Measurements from ENCODE around the gene KPNA6.
"Not testable (repeated sequence)": the region's sequence is repeated elsewhere in the genome, so short reads cannot be mapped to it uniquely, and the experiment has no call there.

Gene KPNA6

DNA sequence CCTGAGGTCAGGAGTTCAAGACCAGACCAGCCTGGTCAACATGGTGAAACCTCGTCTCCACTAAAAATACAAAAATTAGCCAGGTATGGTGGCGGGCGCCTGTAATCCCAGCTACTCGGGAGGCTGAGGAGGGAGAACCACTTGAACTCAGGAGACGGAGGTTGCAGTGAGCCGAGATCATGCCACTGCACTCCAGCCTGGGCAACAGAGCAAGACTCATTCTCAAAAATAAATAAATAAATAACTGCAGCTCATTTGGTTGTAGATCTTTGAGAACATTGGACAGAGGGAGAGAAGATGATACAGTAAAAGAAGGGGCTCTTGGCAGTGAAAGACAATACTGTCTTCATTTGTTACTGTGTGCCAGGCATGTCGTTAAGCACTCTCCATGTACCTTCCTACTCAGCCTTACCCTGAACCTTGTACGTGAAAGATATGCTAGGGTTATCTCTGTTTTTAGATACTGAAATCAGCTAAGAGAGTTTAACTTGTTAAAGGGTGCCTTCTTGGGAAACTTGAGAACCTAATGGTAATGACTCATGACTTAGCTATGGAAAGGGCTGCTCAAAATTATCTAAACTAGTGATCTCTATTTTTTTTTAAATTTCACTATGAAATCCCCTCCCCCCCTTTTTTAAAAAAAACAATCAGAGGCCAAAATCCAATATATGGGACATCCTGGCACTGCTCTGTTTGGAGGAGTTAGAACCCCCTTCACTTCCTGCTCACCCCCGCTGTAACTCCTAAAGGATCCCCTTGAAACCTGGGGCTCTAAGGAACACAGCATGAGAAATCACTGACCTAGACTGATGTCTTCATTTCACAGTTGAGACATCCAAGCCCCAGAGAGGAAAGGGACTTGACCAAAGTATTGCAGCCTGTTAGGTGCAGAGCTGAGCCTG lies 6.8 kb upstream of the KPNA6 start:
- no peak for DNase-seq

DNA sequence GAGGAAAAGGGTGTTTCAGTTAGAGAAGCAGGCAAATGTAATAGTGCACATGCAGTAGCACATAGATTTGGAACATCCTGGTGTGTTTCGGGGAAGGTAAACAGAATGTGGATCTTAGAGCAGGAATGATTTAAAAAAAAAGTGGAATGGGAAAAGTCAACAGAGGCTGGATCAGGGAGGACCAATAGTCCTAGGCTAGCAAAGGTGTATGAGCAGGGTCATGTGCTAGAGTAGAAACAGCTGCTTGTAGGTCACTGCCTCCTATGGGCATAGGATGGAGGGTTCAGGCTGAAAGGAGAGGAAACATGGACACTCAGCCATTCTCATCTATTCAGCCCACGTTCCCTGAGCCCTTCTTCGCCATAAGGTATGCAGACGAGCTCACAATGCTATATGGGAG lies 3.7 kb upstream of the KPNA6 start:
- DNase-seq, result no peak

DNA sequence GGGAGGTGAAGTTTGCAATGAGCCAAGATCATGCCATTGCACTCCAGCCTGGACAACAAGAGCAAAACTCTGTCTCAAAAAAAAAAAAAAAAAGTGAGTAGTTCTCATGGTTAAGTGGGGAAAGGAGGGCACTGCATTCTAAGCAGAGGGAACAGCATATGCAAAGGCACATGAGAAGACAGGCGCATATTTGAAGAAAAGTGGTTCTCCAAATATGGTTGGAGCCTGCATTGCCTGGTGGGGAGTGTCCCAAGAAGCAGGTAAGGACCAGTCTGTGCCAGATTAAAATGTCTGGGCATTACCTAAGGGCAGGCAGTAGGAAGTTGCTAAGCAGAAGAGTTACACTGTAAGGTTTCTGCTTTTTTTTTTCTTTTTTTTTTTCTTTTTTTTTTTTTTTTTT lies 2.5 kb upstream of the KPNA6 start:
- no peak for DNase-seq

DNA sequence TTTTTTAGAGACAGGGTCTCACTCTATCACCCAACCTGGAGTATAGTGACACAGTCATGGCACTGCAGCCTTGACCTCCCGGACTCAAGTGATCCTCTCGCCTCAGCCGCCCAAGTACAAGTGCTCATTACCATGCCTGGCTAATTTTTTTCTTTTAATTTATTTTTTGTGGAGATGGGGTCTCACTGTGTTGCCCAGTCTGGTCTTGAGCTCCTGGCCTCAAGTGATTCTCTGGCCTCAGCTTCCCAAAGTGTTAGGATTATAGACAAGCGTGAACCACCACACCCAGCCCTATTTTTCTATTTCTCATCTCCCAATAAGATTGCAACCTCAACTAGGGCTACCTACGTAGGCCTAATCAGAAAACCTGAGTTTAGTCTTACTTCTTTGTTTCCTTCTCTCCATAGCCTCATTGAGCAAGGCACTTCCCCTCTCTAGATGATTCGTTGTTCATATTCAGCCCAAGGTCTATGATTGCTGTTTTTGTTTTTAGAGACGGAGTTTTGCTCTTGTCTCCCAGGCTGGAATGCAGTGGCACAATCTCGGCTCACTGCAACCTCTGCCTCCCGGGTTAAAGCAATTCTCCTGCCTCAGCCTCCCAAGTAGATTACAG lies 1.1 kb upstream of the KPNA6 start:
- DNase-seq, result no peak

DNA sequence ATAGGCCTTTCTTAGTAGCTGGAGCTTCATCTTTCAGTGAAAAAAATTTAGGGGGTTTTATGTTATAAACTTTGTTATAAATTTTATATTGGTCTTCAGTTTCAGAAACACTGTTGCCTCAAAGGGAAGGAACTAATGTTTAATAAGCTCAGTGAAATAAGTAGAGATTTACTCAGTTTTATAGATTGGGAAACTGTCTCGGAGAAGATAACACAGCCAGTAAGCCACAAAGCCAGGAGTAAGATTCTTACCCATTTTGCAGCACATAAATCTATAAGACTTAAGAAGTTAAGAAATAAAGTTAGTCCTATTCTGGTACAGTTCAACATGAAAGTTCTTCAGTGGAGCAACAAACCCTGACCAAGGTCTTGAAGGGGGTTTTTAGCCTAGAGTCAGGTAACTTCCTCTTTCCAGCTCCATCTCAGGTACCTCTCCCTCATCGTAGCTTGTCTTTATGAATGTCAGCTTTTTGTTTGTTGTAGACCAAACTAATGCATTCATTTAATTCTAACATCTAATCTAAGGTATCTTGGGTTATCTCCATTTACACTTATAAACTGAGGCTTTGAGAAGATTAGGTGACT lies 3.3 kb downstream of the KPNA6 start:
- DNase-seq, result no peak

DNA sequence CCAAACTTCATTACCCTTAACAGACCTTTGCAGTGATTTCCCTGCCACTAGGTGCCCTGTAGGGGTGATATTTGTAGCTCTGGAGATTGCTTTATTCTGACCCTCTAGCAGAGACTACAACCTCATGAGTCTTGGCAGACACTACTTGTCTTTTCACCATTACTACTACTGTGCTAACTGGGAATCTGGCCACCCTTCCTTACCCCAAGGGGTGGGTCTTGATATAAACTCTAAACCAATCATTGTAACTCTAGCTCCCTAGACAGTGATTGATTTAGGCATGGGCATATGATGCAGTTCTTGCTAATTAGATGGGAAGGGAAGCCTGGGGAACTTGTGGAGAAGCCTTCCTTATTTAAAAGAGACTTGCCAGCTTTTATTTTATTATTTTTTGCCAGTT lies 3.9 kb downstream of the KPNA6 start:
- DNase-seq, result no peak

DNA sequence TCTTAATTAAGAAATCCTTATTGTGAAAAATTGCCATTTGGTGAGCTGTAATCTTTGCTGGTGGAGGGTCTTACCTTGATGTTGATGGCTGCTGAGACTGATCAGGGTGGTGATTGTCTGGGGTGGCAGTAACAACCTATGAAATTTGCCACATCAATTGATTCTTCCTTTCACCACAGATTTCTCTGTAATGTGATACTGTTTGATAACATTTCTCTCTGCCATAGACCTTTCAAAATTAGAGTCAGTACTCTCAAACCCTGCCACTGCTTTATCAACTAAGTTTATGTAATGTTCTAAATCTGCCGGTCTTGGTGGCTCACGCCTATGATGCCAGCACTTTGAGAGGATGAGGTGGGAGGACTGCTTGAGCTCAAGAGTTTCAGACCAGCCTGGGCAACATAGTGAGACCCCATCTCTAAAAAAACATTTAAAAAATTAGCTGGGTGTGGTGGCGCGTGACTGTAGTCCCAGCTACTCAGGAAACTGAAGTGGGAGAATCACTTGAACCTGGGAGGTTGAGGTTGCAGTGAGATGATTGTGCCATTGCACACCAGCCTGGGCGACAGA lies 5.0 kb downstream of the KPNA6 start:
- DNase-seq, result no peak

DNA sequence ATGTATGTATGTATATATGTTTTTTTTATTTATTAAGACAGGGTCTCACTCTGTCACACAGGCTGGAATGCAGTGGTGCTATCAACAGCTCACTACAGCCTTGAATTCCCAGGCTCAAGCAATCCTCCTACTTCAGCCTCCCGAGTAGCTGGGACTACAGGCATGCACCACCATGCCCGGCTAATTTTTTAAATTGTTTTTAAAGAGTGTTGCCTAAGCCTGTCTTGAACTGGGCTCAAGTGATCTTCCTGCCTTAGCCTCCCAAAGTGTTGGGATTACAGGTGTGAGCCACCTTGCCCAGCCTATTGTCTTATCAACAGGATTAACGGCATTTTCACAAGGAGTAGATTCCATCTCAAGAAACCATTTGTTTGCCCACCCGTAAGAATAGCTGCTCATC lies 5.6 kb downstream of the KPNA6 start:
- DNase-seq, result not testable (repeated sequence)

DNA sequence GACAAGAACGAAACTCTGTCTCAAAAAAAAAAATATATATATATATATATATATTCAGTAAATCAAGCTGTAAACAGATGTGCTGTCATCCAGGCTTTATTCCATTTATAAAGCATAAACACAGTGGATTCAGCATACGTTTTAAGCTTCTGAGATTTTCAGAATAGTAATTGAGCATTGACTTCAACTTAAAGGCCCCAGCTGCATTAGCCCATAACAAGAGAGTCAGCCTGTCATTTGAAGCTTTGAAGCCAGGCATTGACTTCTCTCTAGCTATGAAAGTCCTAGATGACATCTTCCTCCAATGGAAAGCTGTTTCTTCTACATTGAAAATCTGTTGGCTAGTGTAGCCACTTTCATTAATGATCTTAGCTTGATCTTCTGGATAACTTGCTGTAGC lies 6.6 kb downstream of the KPNA6 start:
- DNase-seq, result no peak

DNA sequence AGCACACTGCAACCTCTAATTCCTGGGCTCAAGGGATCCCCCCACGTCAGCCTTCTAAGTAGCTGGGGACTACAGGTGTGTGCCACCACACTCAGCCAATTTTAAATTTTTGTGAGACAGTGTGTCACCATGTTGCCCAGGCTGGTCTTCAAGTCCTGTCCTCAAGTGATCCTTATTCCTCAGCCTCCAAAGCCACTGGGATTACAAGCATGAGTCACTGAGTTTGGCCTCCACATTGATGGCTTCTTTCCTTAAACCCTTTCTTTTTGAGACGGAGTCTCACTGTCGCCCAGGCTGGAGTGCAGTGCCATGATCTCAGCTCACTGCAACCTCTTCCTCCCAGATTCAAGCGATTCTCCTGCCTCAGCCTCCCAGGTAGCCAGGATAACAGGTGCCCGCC lies 7.6 kb downstream of the KPNA6 start:
- no peak for DNase-seq

DNA sequence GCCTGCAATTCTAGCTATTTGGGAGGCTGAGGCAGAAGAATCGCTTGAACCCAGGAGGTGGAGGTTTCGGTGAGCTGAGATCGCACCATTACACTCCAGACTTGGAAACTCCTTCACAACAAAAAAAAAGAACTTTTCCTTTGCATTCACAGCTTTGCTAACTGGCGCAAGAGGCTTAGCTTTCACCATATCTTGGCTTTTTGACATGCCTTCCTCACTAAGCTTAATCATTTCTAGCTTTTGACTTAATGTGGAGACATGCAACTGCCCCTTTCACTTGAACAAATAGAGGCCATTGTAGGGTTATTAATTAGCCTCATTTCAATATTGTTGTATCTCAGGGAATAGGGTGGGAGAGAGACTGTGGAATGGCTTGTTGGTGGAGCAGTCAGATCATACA lies 8.7 kb downstream of the KPNA6 start:
- DNase-seq, result no peak

DNA sequence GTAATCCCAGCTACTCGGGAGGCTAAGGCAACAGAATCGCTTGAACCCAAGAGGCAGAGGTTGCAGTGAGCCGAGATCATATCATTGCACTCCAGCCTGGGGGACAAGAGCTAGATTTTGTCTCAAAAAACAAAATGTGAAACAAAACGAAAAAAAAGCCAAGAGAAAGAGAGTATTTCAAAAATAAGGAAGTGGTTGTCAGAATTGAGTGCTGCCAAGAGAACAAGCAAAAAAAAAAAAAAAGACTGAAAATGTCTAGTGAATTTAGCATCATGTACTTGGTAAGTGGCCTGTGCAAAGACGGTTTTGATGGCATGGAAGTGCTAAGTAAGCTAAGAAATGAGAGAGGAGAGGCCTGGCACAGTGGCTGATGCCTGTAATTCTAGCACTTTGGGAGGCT lies 14.3 kb downstream of the KPNA6 start:
- DNase-seq, result no peak

DNA sequence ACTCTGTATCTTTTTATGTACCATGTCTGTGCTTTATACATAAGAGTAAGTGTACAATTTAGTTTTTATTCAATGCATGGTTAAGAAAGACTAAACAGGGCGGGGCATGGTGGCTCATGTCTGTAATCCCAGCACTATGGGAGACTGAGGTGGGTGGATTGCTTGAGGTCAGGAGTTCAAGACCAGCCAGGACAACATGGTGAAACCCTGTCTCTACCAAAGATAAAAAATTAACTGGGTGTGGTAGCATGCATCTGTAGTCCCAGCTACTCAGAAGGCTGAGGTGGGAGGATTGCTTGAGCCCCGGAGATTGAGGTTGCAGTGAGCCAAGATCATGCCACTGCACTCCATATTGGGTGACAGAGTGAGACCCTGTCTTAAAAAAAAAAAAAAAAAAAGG lies 15.5 kb downstream of the KPNA6 start:
- not testable (repeated sequence) for DNase-seq

DNA sequence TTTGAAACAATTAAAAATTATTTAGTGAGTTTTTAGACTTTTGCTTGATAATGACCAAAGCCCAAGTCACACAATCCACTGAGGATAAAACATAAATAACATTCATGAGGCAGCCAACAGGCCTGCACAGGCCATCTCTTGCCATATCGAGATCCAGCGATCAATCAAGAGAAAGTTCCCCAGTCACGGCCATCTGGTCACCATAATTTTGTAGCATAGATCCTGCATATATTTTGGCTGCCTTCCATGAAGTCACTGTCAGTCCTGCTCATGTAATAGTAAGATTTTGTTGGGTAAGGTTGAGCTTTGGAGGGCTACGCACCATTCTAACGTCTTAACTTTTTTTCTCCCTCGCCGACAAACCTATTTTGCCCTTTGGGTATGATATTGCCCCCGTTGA lies 17.5 kb downstream of the KPNA6 start:
- no peak for DNase-seq

DNA sequence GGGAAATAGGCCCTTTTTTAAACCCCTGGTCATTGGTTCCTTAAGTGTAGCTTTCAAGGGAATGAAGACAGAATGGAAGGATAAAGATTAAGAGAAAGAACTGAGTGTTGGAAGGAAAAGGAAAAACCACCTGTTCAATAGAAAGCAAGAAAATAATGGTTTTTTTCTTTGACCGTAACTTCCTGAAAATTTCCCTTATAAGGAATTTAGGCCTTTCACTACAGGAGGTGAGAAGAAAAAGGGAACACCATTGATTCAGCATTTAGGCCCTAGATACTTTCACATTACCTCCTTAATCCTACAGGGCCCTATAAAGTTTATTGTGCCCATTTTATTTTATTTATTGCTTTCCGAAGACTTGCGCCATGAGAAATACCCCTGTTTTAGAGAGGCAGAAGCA lies 18.9 kb downstream of the KPNA6 start:
- no peak for DNase-seq

DNA sequence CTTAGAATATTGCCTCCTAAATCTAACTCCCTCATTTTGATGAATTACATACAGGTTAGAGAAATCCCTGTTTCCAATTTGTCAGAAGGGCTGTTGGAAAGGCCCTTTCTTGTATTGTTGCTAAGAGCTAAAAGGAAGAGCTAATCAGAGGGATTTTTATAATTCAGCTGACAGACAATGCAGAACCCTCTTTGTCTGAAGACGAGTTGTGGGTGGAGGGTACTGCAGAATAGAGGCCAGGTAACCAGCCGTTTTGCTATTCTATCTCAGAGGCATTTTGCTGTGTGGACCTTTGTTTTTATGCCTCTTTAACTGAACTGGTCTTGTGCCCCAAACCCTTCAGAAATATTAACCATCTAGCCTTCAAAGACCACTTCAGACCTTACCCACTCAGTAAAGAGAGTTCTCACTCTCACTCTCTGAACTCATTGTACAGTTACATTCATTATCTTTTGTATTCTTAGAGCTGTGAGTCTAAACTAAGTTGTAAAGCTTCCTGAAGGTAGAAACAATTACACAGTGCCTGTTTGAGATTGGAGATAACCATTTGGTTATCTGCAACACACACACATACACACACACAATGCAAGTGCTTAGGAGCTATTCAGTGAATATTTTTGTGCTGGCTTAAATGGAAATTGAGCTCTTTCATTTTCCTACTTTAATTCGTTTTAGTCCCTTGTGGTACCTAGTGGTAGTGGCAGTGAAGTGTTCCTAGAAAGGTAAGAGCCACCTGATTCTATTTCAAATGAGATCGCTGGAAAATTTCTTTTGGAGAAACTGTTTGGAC lies 19.7 kb downstream of the KPNA6 start:
- DNase-seq, result peak; percentile 38

DNA sequence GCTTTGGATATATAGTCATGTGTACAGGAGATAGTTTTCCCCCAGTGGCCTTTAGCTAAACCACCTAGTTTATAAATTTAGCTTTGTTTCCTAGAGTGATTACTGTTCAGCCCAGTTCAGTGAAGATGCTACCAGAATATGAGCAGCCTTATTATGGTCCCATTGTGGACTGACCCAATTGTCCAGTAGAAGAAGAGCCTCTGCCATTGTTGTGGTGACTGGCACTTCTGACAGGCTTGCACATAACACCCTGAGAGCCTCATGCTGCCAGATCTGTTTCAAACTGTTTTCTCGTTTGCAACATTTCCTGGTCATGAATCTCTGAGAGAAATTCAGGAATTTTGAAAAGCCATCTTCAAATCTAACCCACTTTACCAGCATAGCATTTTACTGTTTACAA lies 20.6 kb downstream of the KPNA6 start:
- peak; percentile 49 for DNase-seq

DNA sequence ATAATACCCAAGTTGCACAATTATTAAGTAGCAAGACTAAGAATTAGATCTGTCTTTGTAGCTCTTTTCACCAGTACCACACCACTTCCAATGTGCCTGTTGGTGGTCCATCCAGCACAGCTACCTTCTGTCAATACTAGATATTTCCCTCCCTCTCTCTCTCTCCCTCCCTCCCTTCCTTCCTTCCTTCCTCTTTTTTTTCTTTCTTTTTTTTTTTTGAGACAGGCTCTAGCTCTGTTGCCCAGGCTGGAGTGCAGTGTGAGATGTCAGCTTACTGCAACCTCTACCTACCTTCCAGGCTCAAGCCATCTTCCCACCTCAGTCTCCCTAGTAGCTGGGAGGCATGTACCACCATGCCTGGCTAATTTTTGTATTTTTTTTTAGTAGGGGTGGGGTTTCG lies 21.1 kb downstream of the KPNA6 start:
- DNase-seq, result no peak

DNA sequence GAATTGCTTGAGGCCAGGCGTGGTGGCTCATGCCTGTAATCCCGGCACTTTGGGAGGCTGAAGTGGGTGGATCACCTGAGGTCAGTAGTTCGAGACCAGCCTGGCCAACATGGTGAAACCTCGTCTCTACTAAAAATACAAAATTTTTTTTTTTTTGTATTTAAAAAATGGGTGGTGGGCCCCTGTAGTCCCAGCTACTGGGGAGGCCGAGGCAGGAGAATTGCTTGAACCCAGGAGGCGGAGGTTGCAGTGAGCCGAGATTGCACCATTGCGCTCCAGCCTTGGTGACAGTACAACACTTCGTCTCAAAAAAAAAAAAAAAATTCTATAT lies 26.1 kb downstream of the KPNA6 start:
- DNase-seq, result not testable (repeated sequence)

DNA sequence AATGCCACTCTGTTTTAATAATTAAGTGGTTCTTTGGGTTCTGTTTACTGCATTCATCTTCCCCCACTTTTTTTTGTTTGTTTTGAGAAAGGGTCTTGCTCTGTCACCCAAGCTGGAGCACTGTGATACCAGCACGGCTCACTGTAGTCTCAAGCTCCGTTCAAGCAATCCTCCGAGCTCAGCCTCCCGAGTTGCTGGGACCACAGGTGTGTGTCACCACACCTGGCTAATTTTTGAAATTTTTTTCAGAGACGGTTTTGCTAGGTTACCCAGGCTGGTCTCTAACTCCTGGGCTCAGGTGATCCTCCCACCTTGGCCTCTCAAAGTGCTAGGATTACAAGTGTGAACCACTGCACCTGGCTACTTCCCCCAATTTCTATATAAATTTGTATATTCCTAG lies 29.3 kb downstream of the KPNA6 start:
- no peak for DNase-seq

DNA sequence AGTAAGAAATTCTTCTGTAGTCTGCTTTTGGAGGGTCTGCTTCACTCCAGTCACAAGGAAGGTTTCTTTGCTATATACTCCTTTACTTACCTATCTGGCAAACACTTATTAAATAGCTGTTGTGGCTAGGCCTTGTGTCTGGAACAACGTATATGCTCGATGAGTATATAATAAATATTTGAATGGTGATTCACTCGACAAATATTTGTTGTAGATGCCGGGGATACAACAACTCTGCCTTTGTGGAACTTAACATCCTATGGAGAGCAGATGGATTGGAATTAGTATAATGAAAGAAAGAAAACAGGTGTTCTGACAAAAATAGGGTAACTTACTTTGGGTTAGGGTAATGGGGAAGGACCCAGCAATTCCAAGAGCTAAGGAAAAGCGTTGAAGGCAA lies 31.1 kb downstream of the KPNA6 start:
- DNase-seq, result no peak

DNA sequence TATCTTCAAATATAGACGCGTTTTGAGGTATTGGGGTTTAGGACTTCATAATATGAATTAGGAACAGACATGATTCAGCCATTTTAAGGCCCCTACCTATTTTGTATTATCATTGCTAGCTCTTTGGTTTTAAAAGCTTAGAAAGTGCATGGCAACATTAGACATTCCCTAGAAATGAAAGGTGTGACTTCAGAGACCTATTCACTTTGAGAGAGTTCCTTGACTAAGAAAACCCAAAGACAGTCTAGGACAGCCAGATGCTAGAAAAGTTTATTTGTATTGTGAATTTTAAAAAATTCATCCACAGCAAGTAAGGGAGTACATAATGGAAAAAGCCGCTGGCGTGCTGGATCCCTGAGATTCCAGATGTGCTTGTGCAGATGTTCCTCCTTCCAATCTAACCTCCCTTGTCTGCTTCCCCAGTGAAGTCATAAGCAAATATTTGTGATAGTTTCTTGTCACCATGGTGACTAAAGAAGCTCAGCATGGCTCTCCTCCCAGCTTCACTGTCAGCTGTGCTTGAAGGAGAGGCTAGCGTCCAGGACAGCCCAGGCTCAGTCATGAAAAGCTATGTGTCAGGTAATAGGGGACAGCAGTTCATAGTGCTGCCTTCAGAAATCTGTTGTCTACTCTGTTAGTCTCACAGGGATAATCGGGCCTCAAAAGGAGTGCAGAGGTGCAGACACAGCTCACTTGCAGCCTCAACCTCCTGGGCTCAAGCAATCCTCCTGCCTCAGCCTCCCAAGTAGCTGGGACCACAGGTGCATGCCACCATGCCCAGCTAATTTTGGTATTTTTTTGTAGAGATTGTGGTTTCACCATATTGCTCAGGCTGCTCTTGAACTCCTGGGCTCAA lies 34.8 kb downstream of the KPNA6 start:
- peak; percentile 75 for DNase-seq

All from eye (tissue), 1 donor.